Panc1 (cell line): ENCODE results near the gene GPR135. TPM values are rescaled to one million over a fixed set of nuclear protein-coding genes. Genes with fewer than 3 reads are reported as not detected.

Source experiments
- ATAC-seq: fragments of 200-7000 bp; cut with Tn5 transposase; 2 replicates; pipeline ENCODE4 v1.9.1; 2020; ENCODE audit warnings: mild to moderate bottlenecking, moderate library complexity
- BruUV-seq: library from RNA; stranded (reverse); fragments of 400-500 nt; replicated peaks from 2 replicates; lab custom pipeline; 2021; lab: Mats Ljungman, UMichigan
- CTCF ChIA-PET: fragments of 300-600 bp; sonication (Branson Sonifier 250); formaldehyde crosslinking; loops from one replicate; lab custom pipeline; 2022; ENCODE audit warnings: antibody characterized with exemption; lab: Charles Lee
- POLR2A ChIA-PET: fragments of 300-600 bp; sonication (Branson Sonifier 250); formaldehyde crosslinking; loops from one replicate; lab custom pipeline; 2022; ENCODE audit warnings: antibody characterized with exemption; lab: Charles Lee
- DNase-seq: peaks from one replicate; pipeline ENCODE4 v3.0.0-alpha.2; 2010; ENCODE audit warnings: low read depth, low spot score
- H3K27ac ChIP-seq: 2 replicates; pipeline ENCODE4 v1.5.1; 2011; ENCODE audit warnings: mild to moderate bottlenecking, low read length, inconsistent platforms
- H3K27me3 ChIP-seq: fragments of 200-500 bp; sonication (Bioruptor generic); 2 replicates; pipeline ENCODE4 v1.6.0; 2014; ENCODE audit warnings: low read length, inconsistent platforms; ENCODE audit not compliant: control insufficient read depth, insufficient read depth
- H3K36me3 ChIP-seq: fragments of 200-500 bp; sonication (Bioruptor generic); 2 replicates; pipeline ENCODE4 v1.5.1; 2014; ENCODE audit warnings: inconsistent platforms, mild to moderate bottlenecking, low read length, moderate library complexity; ENCODE audit not compliant: control insufficient read depth, insufficient read depth
- H3K4me1 ChIP-seq: 2 replicates; pipeline ENCODE4 v1.5.1; 2011; ENCODE audit warnings: inconsistent platforms, mild to moderate bottlenecking, low read length, moderate library complexity; ENCODE audit not compliant: control insufficient read depth, insufficient read depth
- H3K4me3 ChIP-seq, 2 experiments: 2 replicates each; pipeline ENCODE4 v1.5.1; 2011 to 2012; ENCODE audit warnings: low read depth in 2 of 2, low read length in 2 of 2, mild to moderate bottlenecking in 2 of 2, inconsistent platforms in 1 of 2, moderate library complexity in 1 of 2
- H3K9me3 ChIP-seq: fragments of 200-500 bp; sonication (Bioruptor generic); 2 replicates; pipeline ENCODE4 v1.5.1; 2014; ENCODE audit warnings: low read depth, mild to moderate bottlenecking, inconsistent platforms, low read length, moderate library complexity; ENCODE audit not compliant: control insufficient read depth, insufficient read depth
- POLR2AphosphoS5 ChIP-seq: IDR thresholded peaks from 2 replicates; pipeline ENCODE4 v1.6.1; 2012; ENCODE audit warnings: mild to moderate bottlenecking, low read depth, low read length, moderate library complexity
- SIN3A ChIP-seq: IDR thresholded peaks from 2 replicates; pipeline ENCODE4 v1.6.1; 2012; ENCODE audit warnings: low read depth, mild to moderate bottlenecking, low read length, moderate library complexity, borderline replicate concordance; ENCODE audit not compliant: insufficient read depth
- TCF7L2 ChIP-seq: IDR thresholded peaks from 2 replicates; pipeline ENCODE4 v1.6.1; 2011; ENCODE audit warnings: mild to moderate bottlenecking, low read depth, low read length, inconsistent platforms
- in situ Hi-C: cut with HindIII; loops from 2 replicates; pipeline ENCODE4 v1.10.0; 2016; ENCODE audit warnings: low sequenced_read_pairs, low pct_unique_long_range_greater_than_20kb
- intact Hi-C: fragments of 100-400 bp; cut with micrococcal nuclease; formaldehyde crosslinking; loops from one replicate; pipeline ENCODE4 v1.10.0; 2022; ENCODE audit not compliant: unreplicated experiment
- total RNA-seq: library from RNA; stranded (reverse); gene quantifications from one replicate; pipeline ENCODE4 v1.2.1, GENCODE V29; 2021; ENCODE audit not compliant: unreplicated experiment
- TF ChIP-seq, protein P1 (sequence below), 2 experiments: IDR thresholded peaks; 2 replicates each; pipeline ENCODE4 v1.6.1; 2011 to 2012; ENCODE audit warnings: low read depth in 2 of 2, control low read depth in 1 of 2, low read length in 1 of 2, mild to moderate bottlenecking in 1 of 2, moderate library complexity in 1 of 2; ENCODE audit not compliant: insufficient read depth in 1 of 2
- TF ChIP-seq, protein P2 (sequence below): fragments of 450-650 bp; IDR thresholded peaks from 2 replicates; pipeline ENCODE4 v1.5.1; 2017; ENCODE audit warnings: mild to moderate bottlenecking

The GPR135 gene
- total RNA-seq, 1 experiment from 2014 or later, result 3.1 TPM

DNA sequence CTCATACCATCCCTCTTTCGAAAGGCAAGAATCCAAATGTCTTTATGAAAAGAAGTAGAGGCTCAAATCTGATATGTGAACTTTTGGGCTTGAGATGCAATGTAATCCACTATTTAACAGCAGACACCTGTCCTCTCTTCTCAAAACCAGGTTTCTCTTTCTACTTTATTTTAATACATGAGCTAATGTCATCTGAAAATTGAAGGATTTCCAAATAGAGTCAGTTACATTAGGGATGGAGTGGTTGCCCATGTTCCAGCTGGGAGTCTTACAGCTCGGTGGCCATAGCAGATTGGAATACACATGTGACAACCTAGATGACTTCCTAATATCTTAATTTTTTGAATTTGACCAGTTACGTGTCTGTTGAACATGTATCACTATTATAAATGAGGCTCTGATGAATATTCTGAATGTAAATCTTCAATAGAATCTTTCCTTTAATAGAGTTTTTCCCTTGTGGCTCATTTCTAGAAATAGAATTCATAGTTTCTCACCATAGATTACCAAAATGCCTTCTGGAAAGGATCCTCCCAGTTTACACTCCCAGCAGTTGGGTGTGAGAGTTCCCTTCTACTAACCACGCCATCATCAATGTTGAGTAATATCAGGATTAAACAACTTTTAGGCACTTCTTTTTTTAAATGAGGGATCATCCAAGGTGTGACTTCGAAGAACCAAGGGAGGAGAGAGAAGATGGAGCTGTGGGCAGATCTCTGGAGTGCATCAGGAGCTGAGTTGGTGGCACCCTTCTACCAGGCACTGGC, 49.2 kb downstream of the GPR135 start:
- in situ Hi-C loops (no loop called here), intact Hi-C loops (no loop called here)
- ATAC-seq (no peak), DNase-seq (no peak)
- no peak for TF ChIP-seq POLR2AphosphoS5
- TF ChIP-seq, protein P1, sequence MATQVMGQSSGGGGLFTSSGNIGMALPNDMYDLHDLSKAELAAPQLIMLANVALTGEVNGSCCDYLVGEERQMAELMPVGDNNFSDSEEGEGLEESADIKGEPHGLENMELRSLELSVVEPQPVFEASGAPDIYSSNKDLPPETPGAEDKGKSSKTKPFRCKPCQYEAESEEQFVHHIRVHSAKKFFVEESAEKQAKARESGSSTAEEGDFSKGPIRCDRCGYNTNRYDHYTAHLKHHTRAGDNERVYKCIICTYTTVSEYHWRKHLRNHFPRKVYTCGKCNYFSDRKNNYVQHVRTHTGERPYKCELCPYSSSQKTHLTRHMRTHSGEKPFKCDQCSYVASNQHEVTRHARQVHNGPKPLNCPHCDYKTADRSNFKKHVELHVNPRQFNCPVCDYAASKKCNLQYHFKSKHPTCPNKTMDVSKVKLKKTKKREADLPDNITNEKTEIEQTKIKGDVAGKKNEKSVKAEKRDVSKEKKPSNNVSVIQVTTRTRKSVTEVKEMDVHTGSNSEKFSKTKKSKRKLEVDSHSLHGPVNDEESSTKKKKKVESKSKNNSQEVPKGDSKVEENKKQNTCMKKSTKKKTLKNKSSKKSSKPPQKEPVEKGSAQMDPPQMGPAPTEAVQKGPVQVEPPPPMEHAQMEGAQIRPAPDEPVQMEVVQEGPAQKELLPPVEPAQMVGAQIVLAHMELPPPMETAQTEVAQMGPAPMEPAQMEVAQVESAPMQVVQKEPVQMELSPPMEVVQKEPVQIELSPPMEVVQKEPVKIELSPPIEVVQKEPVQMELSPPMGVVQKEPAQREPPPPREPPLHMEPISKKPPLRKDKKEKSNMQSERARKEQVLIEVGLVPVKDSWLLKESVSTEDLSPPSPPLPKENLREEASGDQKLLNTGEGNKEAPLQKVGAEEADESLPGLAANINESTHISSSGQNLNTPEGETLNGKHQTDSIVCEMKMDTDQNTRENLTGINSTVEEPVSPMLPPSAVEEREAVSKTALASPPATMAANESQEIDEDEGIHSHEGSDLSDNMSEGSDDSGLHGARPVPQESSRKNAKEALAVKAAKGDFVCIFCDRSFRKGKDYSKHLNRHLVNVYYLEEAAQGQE (IDR thresholded peaks at IDR 0.05; ENCODE audit: insufficient read depth in 1 of 2, low read depth in 2 of 2, low read length in 1 of 2), result no peak
- no peak for TF ChIP-seq SIN3A
- TF ChIP-seq, protein P2, sequence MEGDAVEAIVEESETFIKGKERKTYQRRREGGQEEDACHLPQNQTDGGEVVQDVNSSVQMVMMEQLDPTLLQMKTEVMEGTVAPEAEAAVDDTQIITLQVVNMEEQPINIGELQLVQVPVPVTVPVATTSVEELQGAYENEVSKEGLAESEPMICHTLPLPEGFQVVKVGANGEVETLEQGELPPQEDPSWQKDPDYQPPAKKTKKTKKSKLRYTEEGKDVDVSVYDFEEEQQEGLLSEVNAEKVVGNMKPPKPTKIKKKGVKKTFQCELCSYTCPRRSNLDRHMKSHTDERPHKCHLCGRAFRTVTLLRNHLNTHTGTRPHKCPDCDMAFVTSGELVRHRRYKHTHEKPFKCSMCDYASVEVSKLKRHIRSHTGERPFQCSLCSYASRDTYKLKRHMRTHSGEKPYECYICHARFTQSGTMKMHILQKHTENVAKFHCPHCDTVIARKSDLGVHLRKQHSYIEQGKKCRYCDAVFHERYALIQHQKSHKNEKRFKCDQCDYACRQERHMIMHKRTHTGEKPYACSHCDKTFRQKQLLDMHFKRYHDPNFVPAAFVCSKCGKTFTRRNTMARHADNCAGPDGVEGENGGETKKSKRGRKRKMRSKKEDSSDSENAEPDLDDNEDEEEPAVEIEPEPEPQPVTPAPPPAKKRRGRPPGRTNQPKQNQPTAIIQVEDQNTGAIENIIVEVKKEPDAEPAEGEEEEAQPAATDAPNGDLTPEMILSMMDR, result no peak
- no peak for TF ChIP-seq TCF7L2
- Histone ChIP-seq H3K4me1 (no peaks in the 10 kb centered on the region), H3K4me3 (no peak overlapping the region), H3K9me3 (no peaks in the 10 kb centered on the region), H3K27ac (no peak overlapping the region), H3K36me3 (no peaks in the 10 kb centered on the region), H3K27me3 (no peaks in the 10 kb centered on the region)
- ChIA-PET POLR2A (no interaction called here), CTCF (no interaction called here)
- BruUV-seq, result no TSS peak

Other genes starting within 250 kb of the GPR135 start
- gene L3HYPDH, start 19.0 kb upstream of the GPR135 start, total RNA-seq, result 25.1 TPM
- 36.0 TPM for gene JKAMP, start 19.1 kb upstream of the GPR135 start, total RNA-seq
- not detected for gene CCDC175, start 111.4 kb upstream of the GPR135 start, total RNA-seq